ENCODE measurements around the gene CAPSL.

The CAPSL gene

GRCh38 chr5:35884773-35885172, 53.6 kb downstream of the CAPSL start:
- Histone ChIP-seq H2BK15ac (replicated peaks; ENCODE audit: low read depth) (no peak overlapping the region), H3K18ac (ENCODE audit: low read length) (peak overlapping the region; percentile 51), H3K23ac (ENCODE audit: low read length) (no peak overlapping the region), H2BK5ac (ENCODE audit: low read length) (no peak overlapping the region), H3K4ac (ENCODE audit: low read depth, low read length) (no peak overlapping the region), H3K4me3 (ENCODE audit: low read length) (no peak overlapping the region), H4K5ac (ENCODE audit: low read length) (no peak overlapping the region), H3K4me2 (ENCODE audit: low read length) (no peak overlapping the region), H3K79me2 (ENCODE audit: control insufficient read depth, insufficient read depth, low read length) (no peaks in the 10 kb centered on the region), H3K4me1 (ENCODE audit: control insufficient read depth, low read depth, low read length) (no peaks in the 10 kb centered on the region), H3K36me3 (ENCODE audit: control insufficient read depth, insufficient read depth, low read length) (no peaks in the 10 kb centered on the region), H3K27me3 (ENCODE audit: insufficient read depth, low read length, poor library complexity) (no peaks in the 10 kb centered on the region), H4K8ac (ENCODE audit: low read depth, low read length) (no peak overlapping the region), H3K79me1 (ENCODE audit: low read length) (no peaks in the 10 kb centered on the region), H3K27ac (ENCODE audit: low read depth, low read length) (no peak overlapping the region), H2AK5ac (ENCODE audit: low read length) (peak overlapping the region; percentile 49), H2BK120ac (ENCODE audit: low read depth, low read length) (no peak overlapping the region), H3K9ac (ENCODE audit: low read length) (no peak overlapping the region), H3K56ac (ENCODE audit: low read length) (no peak overlapping the region)
- DNase-seq = no peak

DNA sequence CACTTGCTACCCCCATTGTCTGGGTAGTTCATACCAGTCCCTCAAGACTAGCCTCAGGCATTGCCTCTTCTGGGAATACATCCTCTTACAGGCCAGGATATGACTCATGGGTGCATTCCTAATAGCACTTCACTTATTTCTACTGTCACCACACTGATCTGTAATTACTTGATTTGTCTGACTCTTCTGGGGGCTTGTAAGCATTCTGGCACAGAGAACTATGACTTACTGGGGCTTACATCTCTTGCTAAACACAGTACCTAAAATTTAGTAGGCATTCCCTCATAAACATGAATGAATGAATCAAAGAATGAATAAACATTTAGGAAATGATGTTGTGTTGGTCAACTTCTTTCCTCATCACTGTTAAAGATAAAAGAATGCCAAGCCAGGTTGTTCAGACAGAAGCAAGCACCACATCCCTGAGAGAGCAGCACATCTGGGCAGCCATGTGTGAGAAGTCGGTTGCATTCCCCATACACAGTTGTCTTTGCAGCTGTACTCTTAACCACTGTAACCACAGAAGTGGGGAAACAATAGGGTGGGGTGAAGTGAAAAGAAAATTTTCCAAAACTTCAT, 54.1 kb downstream of the CAPSL start:
- Histone ChIP-seq H3K27me3 (ENCODE audit: insufficient read depth, low read length, poor library complexity) (no peaks in the 10 kb centered on the region), H2AK5ac (ENCODE audit: low read length) (no peak overlapping the region), H3K79me2 (ENCODE audit: control insufficient read depth, insufficient read depth, low read length) (no peaks in the 10 kb centered on the region), H3K4me3 (ENCODE audit: low read length) (no peak overlapping the region), H4K5ac (ENCODE audit: low read length) (no peak overlapping the region), H2BK120ac (ENCODE audit: low read depth, low read length) (no peak overlapping the region), H3K27ac (ENCODE audit: low read depth, low read length) (no peak overlapping the region), H3K56ac (ENCODE audit: low read length) (no peak overlapping the region), H3K9ac (ENCODE audit: low read length) (no peak overlapping the region), H3K79me1 (ENCODE audit: low read length) (no peaks in the 10 kb centered on the region), H3K23ac (ENCODE audit: low read length) (no peak overlapping the region), H4K8ac (ENCODE audit: low read depth, low read length) (no peak overlapping the region), H2BK15ac (replicated peaks; ENCODE audit: low read depth) (no peak overlapping the region), H3K4ac (ENCODE audit: low read depth, low read length) (no peak overlapping the region), H3K4me1 (ENCODE audit: control insufficient read depth, low read depth, low read length) (no peaks in the 10 kb centered on the region), H3K18ac (ENCODE audit: low read length) (no peak overlapping the region), H3K4me2 (ENCODE audit: low read length) (no peak overlapping the region), H3K36me3 (ENCODE audit: control insufficient read depth, insufficient read depth, low read length) (no peaks in the 10 kb centered on the region), H2BK5ac (ENCODE audit: low read length) (no peak overlapping the region)
- no CpG with 5 or more reads among the region's 1 CpG for WGBS (ENCODE audit: extremely low coverage, insufficient coverage, low lambda C conversion rate)
- peak; percentile 94 for DNase-seq

- H3K27ac ChIP-seq (ENCODE audit: low read depth, low read length) = no peak overlapping the region
- WGBS (ENCODE audit: extremely low coverage, insufficient coverage, low lambda C conversion rate) = no CpG with 5 or more reads among the region's 2 CpGs
- no peak for DNase-seq
- H3K4me3 ChIP-seq (ENCODE audit: low read length) = no peak overlapping the region
- H2BK120ac ChIP-seq (ENCODE audit: low read depth, low read length) = no peak overlapping the region
- no peak overlapping the region for H3K18ac ChIP-seq (ENCODE audit: low read length)
- H4K5ac ChIP-seq (ENCODE audit: low read length) = no peak overlapping the region
- H3K79me2 ChIP-seq (ENCODE audit: control insufficient read depth, insufficient read depth, low read length) = no peaks in the 10 kb centered on the region
- no peak overlapping the region for H3K56ac ChIP-seq (ENCODE audit: low read length)
- no peak overlapping the region for H2AK5ac ChIP-seq (ENCODE audit: low read length)
- H3K36me3 ChIP-seq (ENCODE audit: control insufficient read depth, insufficient read depth, low read length) = no peaks in the 10 kb centered on the region
- H4K8ac ChIP-seq (ENCODE audit: low read depth, low read length) = no peak overlapping the region
- H3K4me1 ChIP-seq (ENCODE audit: control insufficient read depth, low read depth, low read length) = no peaks in the 10 kb centered on the region
- H3K23ac ChIP-seq (ENCODE audit: low read length) = no peak overlapping the region
- H3K4ac ChIP-seq (ENCODE audit: low read depth, low read length) = no peak overlapping the region
- no peak overlapping the region for H2BK5ac ChIP-seq (ENCODE audit: low read length)
- no peak overlapping the region for H2BK15ac ChIP-seq (replicated peaks; ENCODE audit: low read depth)
- H3K4me2 ChIP-seq (ENCODE audit: low read length) = no peak overlapping the region
- H3K27me3 ChIP-seq (ENCODE audit: insufficient read depth, low read length, poor library complexity) = no peaks in the 10 kb centered on the region
- H3K79me1 ChIP-seq (ENCODE audit: low read length) = no peaks in the 10 kb centered on the region
- no peak overlapping the region for H3K9ac ChIP-seq (ENCODE audit: low read length)
These were observed 56.7 kb downstream of the CAPSL start for GRCh38 chr5:35881758-35882157.

GRCh38 chr5:35880156-35880555, 58.3 kb downstream of the CAPSL start:
- H3K23ac ChIP-seq (ENCODE audit: low read length) = no peak overlapping the region
- H3K18ac ChIP-seq (ENCODE audit: low read length) = no peak overlapping the region
- no peak overlapping the region for H3K9ac ChIP-seq (ENCODE audit: low read length)
- H4K8ac ChIP-seq (ENCODE audit: low read depth, low read length) = no peak overlapping the region
- no peaks in the 10 kb centered on the region for H3K79me2 ChIP-seq (ENCODE audit: control insufficient read depth, insufficient read depth, low read length)
- H2AK5ac ChIP-seq (ENCODE audit: low read length) = no peak overlapping the region
- no CpG with 5 or more reads among the region's 1 CpG for WGBS (ENCODE audit: extremely low coverage, insufficient coverage, low lambda C conversion rate)
- no peak overlapping the region for H2BK120ac ChIP-seq (ENCODE audit: low read depth, low read length)
- no peak for DNase-seq
- H3K4me2 ChIP-seq (ENCODE audit: low read length) = no peak overlapping the region
- no peaks in the 10 kb centered on the region for H3K36me3 ChIP-seq (ENCODE audit: control insufficient read depth, insufficient read depth, low read length)
- no peak overlapping the region for H2BK5ac ChIP-seq (ENCODE audit: low read length)
- no peaks in the 10 kb centered on the region for H3K27me3 ChIP-seq (ENCODE audit: insufficient read depth, low read length, poor library complexity)
- H3K79me1 ChIP-seq (ENCODE audit: low read length) = no peaks in the 10 kb centered on the region
- H3K27ac ChIP-seq (ENCODE audit: low read depth, low read length) = no peak overlapping the region
- no peak overlapping the region for H2BK15ac ChIP-seq (replicated peaks; ENCODE audit: low read depth)
- H3K4me3 ChIP-seq (ENCODE audit: low read length) = no peak overlapping the region
- no peak overlapping the region for H4K5ac ChIP-seq (ENCODE audit: low read length)
- H3K4me1 ChIP-seq (ENCODE audit: control insufficient read depth, low read depth, low read length) = no peaks in the 10 kb centered on the region
- no peak overlapping the region for H3K56ac ChIP-seq (ENCODE audit: low read length)
- no peak overlapping the region for H3K4ac ChIP-seq (ENCODE audit: low read depth, low read length)

GRCh38 chr5:35879649-35880048, 58.8 kb downstream of the CAPSL start:
- H4K5ac ChIP-seq (ENCODE audit: low read length) = no peak overlapping the region
- H3K27ac ChIP-seq (ENCODE audit: low read depth, low read length) = no peak overlapping the region
- no peak for DNase-seq
- H3K4me1 ChIP-seq (ENCODE audit: control insufficient read depth, low read depth, low read length) = no peaks in the 10 kb centered on the region
- no peak overlapping the region for H3K9ac ChIP-seq (ENCODE audit: low read length)
- no peak overlapping the region for H3K4me2 ChIP-seq (ENCODE audit: low read length)
- H3K23ac ChIP-seq (ENCODE audit: low read length) = no peak overlapping the region
- H3K4ac ChIP-seq (ENCODE audit: low read depth, low read length) = no peak overlapping the region
- no peak overlapping the region for H3K56ac ChIP-seq (ENCODE audit: low read length)
- no peak overlapping the region for H2BK120ac ChIP-seq (ENCODE audit: low read depth, low read length)
- H3K4me3 ChIP-seq (ENCODE audit: low read length) = no peak overlapping the region
- no peaks in the 10 kb centered on the region for H3K79me2 ChIP-seq (ENCODE audit: control insufficient read depth, insufficient read depth, low read length)
- H3K36me3 ChIP-seq (ENCODE audit: control insufficient read depth, insufficient read depth, low read length) = no peaks in the 10 kb centered on the region
- H3K27me3 ChIP-seq (ENCODE audit: insufficient read depth, low read length, poor library complexity) = no peaks in the 10 kb centered on the region
- H3K79me1 ChIP-seq (ENCODE audit: low read length) = no peaks in the 10 kb centered on the region
- H2BK5ac ChIP-seq (ENCODE audit: low read length) = no peak overlapping the region
- H4K8ac ChIP-seq (ENCODE audit: low read depth, low read length) = no peak overlapping the region
- H3K18ac ChIP-seq (ENCODE audit: low read length) = no peak overlapping the region
- no peak overlapping the region for H2AK5ac ChIP-seq (ENCODE audit: low read length)
- no peak overlapping the region for H2BK15ac ChIP-seq (replicated peaks; ENCODE audit: low read depth)

GRCh38 chr5:35879096-35879495, 59.3 kb downstream of the CAPSL start:
- Histone ChIP-seq H3K27me3 (ENCODE audit: insufficient read depth, low read length, poor library complexity) (no peaks in the 10 kb centered on the region), H3K36me3 (ENCODE audit: control insufficient read depth, insufficient read depth, low read length) (no peaks in the 10 kb centered on the region), H3K4ac (ENCODE audit: low read depth, low read length) (no peak overlapping the region), H3K18ac (ENCODE audit: low read length) (no peak overlapping the region), H3K79me1 (ENCODE audit: low read length) (no peaks in the 10 kb centered on the region), H2BK15ac (replicated peaks; ENCODE audit: low read depth) (no peak overlapping the region), H3K79me2 (ENCODE audit: control insufficient read depth, insufficient read depth, low read length) (no peaks in the 10 kb centered on the region), H3K4me2 (ENCODE audit: low read length) (no peak overlapping the region), H3K4me1 (ENCODE audit: control insufficient read depth, low read depth, low read length) (no peaks in the 10 kb centered on the region), H3K9ac (ENCODE audit: low read length) (no peak overlapping the region), H2AK5ac (ENCODE audit: low read length) (no peak overlapping the region), H4K8ac (ENCODE audit: low read depth, low read length) (no peak overlapping the region), H3K56ac (ENCODE audit: low read length) (no peak overlapping the region), H3K23ac (ENCODE audit: low read length) (no peak overlapping the region), H2BK5ac (ENCODE audit: low read length) (no peak overlapping the region), H3K4me3 (ENCODE audit: low read length) (no peak overlapping the region), H4K5ac (ENCODE audit: low read length) (no peak overlapping the region), H2BK120ac (ENCODE audit: low read depth, low read length) (no peak overlapping the region), H3K27ac (ENCODE audit: low read depth, low read length) (no peak overlapping the region)
- no CpG with 5 or more reads among the region's 2 CpGs for WGBS (ENCODE audit: extremely low coverage, insufficient coverage, low lambda C conversion rate)
- DNase-seq = no peak
